ENCODE results near the gene SEMA7A. TPM values are rescaled to one million over a fixed set of nuclear protein-coding genes. Genes with fewer than 3 reads are reported as not detected.

Gene SEMA7A
- total and polyA plus RNA-seq, 3 experiments from 2014 or later, result 1.9 to 72.5 (median 71.2) TPM

DNA sequence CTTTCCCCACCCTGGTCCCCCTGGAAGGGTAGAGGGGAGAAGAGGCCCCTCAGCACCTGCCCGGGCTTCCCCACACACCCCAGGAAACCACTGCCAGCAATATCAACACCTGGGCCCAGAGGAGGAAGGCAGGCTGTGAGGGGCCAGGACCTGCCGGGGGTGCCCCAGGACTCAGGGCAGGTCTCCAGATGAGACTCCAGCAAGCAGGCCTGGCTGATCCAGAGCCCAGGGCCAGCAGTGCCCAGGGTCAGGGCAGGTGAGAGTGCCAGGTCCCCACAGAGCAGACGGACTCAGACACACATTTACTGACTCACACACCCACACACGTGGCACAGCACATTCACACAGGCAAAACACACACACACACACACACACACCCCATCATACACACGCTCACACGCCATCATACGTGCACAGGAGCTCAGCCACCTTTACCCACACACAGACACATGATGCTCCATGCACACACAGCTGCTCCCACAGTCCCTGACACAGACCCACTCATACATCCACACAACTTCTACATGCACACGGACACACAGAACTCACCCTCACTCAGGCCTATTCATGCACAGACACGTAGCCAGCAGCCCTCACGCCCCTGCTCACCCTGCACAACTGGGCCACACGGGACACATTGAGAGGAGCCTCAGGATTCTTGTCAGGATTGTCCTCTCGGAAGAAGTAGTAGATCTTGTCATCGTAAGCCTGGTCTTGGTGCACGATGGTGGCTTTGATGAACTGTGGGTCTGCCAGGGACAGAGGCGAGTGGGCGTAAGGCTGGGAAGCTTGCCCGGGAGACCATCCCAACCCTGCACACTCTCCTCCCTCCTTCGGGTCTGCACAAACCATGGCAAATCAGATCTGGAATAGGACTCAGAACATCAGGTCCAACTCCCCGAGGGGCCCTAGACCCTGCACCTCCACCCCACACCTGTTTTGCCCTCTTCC is 17.5 kb downstream of the SEMA7A start:
- H3K9me3 Mint-ChIP-seq, result no peaks in the 10 kb centered on the region
- peaks cover 23 to 46% (median 24%) of the 10 kb centered on the region in 3 donors for H3K4me1 Mint-ChIP-seq
- peaks cover 0 to 66% (median 4%) of the 10 kb centered on the region in 3 donors for H3K36me3 Mint-ChIP-seq
- no peak for DNase-seq
- H3K27me3 Mint-ChIP-seq, result peaks cover 0 to 2% of the 10 kb centered on the region in 2 donors
- Histone ChIP-seq H3K27ac (ENCODE audit: low read depth, low read length) (no peak overlapping the region), H3K4me3 (ENCODE audit: low read length) (no peak overlapping the region), H3K27me3 (ENCODE audit: insufficient read depth, low read length, poor library complexity, severe bottlenecking) (no peaks in the 10 kb centered on the region), H3K36me3 (ENCODE audit: insufficient read depth, low read length) (peaks cover 9% of the 10 kb centered on the region), H3K4me1 (ENCODE audit: insufficient read depth, low read length) (peaks cover 11% of the 10 kb centered on the region), H3K9me3 (ENCODE audit: low read length) (no peaks in the 10 kb centered on the region)
- CTCF ChIA-PET, result no interaction called here
- POLR2A ChIA-PET, result no interaction called here
- H3K4me3 Mint-ChIP-seq, result peak overlapping the region in 1 of 7 donors; percentile 37
- peak overlapping the region in 6 of 8 donors; percentile 9 to 92 (median 45) for H3K27ac Mint-ChIP-seq

DNA sequence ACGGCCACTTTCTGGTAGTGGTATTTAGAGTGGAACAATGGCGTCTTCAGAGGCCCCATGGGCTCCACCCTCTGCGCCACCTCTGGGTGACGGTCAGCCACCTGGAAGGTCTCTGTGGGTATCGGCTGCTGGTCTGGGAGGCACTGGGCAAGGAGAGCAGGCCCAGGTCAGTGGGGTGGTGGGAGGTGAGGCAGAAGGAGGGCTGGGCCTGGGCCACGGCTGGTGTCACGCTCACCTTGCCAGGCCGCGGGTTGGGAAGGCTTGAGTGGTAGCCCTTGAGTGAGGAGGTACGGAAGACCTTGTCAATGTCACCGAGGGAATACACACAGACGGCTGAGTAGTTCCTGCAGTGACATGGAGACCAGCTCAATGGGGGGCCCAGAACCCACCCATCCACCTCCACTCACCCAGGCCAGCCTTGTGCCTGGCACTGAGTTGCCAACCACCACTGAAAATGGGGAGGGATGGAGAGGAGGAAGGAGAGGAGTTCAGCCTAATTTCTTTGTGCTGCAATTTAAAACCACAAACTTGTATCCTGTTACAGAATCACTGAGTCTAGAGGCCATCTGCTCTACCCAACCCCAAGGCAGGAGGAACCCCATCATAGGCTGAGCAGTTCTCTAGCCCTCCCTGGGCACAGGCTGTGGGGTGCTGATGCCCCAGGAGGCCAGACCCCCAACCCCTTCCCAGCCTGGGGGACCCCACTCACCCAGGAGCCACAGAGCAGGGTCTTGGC is 19.0 kb downstream of the SEMA7A start:
- Mint-ChIP-seq H3K4me1 (peaks cover 12 to 31% (median 13%) of the 10 kb centered on the region in 3 donors), H3K9me3 (no peaks in the 10 kb centered on the region), H3K4me3 (no peak overlapping the region), H3K27ac (peak overlapping the region in 2 of 8 donors; percentile 55 to 87), H3K27me3 (peaks cover 0 to 2% of the 10 kb centered on the region in 2 donors), H3K36me3 (peaks cover 0 to 79% (median 4%) of the 10 kb centered on the region in 3 donors)
- H3K27ac ChIP-seq (ENCODE audit: low read depth, low read length), result no peak overlapping the region
- DNase-seq, result no peak
- no peaks in the 10 kb centered on the region for H3K27me3 ChIP-seq (ENCODE audit: insufficient read depth, low read length, poor library complexity, severe bottlenecking)
- POLR2A ChIA-PET, result no interaction called here
- no peak overlapping the region for H3K4me3 ChIP-seq (ENCODE audit: low read length)
- CTCF ChIA-PET, result no interaction called here
- H3K36me3 ChIP-seq (ENCODE audit: insufficient read depth, low read length), result peaks cover 9% of the 10 kb centered on the region
- no peaks in the 10 kb centered on the region for H3K4me1 ChIP-seq (ENCODE audit: insufficient read depth, low read length)
- no peaks in the 10 kb centered on the region for H3K9me3 ChIP-seq (ENCODE audit: low read length)

DNA sequence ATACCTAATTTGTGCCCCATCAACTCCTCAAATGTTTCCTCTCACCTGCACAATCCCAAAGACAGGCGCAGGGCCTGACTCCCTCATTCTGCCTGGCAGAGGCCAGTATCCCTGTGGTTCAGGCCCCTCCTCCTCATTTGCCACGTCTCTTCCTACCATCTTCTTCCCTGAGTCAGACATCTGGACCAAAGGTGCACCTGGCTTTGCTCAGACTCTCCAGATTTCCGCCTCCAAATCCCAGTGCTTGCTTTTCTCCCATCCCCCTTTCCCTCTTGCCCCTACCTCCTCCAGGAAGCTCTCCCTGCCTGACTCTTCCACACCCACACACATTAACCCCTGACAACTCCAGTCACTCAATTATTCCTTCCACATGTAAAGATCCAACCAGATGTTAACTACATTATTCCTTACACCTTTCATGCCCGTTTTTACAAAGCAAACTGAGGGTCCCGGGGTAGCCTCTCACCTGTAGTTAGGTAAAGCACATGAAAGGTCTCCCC is 19.6 kb downstream of the SEMA7A start:
- Histone ChIP-seq H3K36me3 (ENCODE audit: insufficient read depth, low read length) (peaks cover 9% of the 10 kb centered on the region), H3K4me3 (ENCODE audit: low read length) (no peak overlapping the region), H3K9me3 (ENCODE audit: low read length) (no peaks in the 10 kb centered on the region), H3K4me1 (ENCODE audit: insufficient read depth, low read length) (no peaks in the 10 kb centered on the region), H3K27ac (ENCODE audit: low read depth, low read length) (no peak overlapping the region), H3K27me3 (ENCODE audit: insufficient read depth, low read length, poor library complexity, severe bottlenecking) (no peaks in the 10 kb centered on the region)
- Mint-ChIP-seq H3K36me3 (peaks cover 0 to 79% (median 4%) of the 10 kb centered on the region in 3 donors), H3K9me3 (no peaks in the 10 kb centered on the region), H3K27ac (peak overlapping the region in 2 of 8 donors; percentile 49 to 81), H3K27me3 (peaks cover 0 to 2% of the 10 kb centered on the region in 2 donors), H3K4me1 (peaks cover 10 to 27% (median 13%) of the 10 kb centered on the region in 3 donors), H3K4me3 (no peak overlapping the region)
- no peak for DNase-seq
- CTCF ChIA-PET, result no interaction called here
- POLR2A ChIA-PET, result no interaction called here

DNA sequence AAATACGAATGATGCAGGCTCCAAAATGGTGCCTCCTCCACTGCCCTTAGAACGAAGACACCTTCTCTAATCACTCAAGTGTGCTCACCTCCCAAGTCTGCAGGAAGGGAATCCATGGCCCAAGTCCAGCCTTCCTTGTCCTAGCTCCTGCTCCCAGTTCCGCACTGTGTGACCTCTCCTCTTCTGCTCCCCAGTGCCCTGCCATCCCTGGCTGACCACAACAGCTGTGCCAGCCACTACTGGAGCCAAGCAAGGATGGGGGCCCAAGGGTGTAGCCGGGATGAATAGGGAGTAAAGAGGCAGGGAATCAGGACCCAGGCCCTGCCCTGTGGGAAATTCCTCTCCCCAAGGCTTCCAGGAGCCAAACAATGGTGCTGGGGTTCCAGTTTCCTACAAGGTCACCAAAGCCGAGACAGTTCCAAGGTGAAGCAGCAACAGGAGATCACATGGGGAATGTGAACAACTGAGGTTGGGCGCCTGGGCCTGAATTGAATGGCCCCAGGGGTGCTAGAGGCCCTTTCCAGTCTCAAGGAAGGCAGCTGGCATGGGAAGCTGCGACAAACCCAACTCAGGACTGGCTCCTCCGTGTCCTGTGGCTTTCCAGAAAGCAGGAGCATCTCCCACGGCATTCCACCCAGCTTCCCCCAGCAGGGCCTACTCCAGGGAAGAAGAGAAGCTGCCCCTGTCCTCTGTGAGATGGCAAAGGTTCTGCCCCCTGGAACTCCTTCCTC is 20.2 kb downstream of the SEMA7A start:
- Mint-ChIP-seq H3K27ac (peak overlapping the region in 4 of 8 donors; percentile 43 to 79 (median 54)), H3K27me3 (peaks cover 0 to 2% of the 10 kb centered on the region in 2 donors)
- CTCF ChIA-PET, result interaction anchor here (1.3 to 1.9 kb wide), 2 partner anchors 11 to 32 kb away, joined by 4 to 5 read pairs; no protein-coding TSS in a partner anchor

DNA sequence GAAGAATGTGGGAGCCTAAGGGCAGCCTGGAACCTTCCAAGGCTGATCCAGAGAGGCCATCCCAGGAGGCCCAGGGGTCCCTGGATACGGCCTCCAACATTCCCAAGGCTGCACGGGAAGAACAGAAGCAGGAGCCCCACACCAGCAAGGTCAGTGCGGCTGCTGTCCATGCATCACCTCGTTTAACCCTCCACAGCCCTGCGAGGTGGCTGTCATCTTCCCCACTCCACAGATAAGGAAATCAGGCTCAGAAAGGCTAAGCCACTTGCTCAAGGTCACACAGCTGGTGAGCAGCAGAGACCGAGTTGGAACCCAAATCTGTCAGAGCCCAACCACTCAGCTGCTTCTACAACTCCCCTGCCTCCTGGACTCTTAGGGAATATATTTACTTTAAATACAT is 21.6 kb downstream of the SEMA7A start:
- Histone ChIP-seq H3K27me3 (ENCODE audit: insufficient read depth, low read length, poor library complexity, severe bottlenecking) (no peaks in the 10 kb centered on the region), H3K9me3 (ENCODE audit: low read length) (no peaks in the 10 kb centered on the region), H3K27ac (ENCODE audit: low read depth, low read length) (no peak overlapping the region), H3K4me3 (ENCODE audit: low read length) (no peak overlapping the region), H3K36me3 (ENCODE audit: insufficient read depth, low read length) (peaks cover 9% of the 10 kb centered on the region), H3K4me1 (ENCODE audit: insufficient read depth, low read length) (no peaks in the 10 kb centered on the region)
- peaks cover 0 to 3% of the 10 kb centered on the region in 2 donors for H3K27me3 Mint-ChIP-seq
- no peaks in the 10 kb centered on the region for H3K9me3 Mint-ChIP-seq
- DNase-seq, result no peak
- peaks cover 10 to 21% (median 10%) of the 10 kb centered on the region in 3 donors for H3K4me1 Mint-ChIP-seq
- ChIA-PET POLR2A (interaction anchor here (0.7 kb wide), 1 partner anchor 128 kb away, joined by 3 read pairs; no protein-coding TSS in a partner anchor), CTCF (interaction anchor here (1.3 to 3.1 kb wide), 3 partner anchors 9 to 30 kb away, joined by 4 to 13 read pairs (median 5); no protein-coding TSS in a partner anchor)
- peak overlapping the region in 1 of 8 donors; percentile 31 for H3K27ac Mint-ChIP-seq
- H3K4me3 Mint-ChIP-seq, result no peak overlapping the region
- H3K36me3 Mint-ChIP-seq, result peaks cover 0 to 68% (median 4%) of the 10 kb centered on the region in 3 donors

More for the DNA sequence above, 20.2 kb downstream of the SEMA7A start:
- H3K9me3 Mint-ChIP-seq, result no peaks in the 10 kb centered on the region
- H3K4me1 Mint-ChIP-seq, result peaks cover 10 to 23% (median 10%) of the 10 kb centered on the region in 3 donors
- H3K36me3 Mint-ChIP-seq, result peaks cover 0 to 79% (median 4%) of the 10 kb centered on the region in 3 donors
- Histone ChIP-seq H3K27me3 (ENCODE audit: insufficient read depth, low read length, poor library complexity, severe bottlenecking) (no peaks in the 10 kb centered on the region), H3K4me1 (ENCODE audit: insufficient read depth, low read length) (no peaks in the 10 kb centered on the region), H3K9me3 (ENCODE audit: low read length) (no peaks in the 10 kb centered on the region), H3K27ac (ENCODE audit: low read depth, low read length) (no peak overlapping the region), H3K36me3 (ENCODE audit: insufficient read depth, low read length) (peaks cover 9% of the 10 kb centered on the region), H3K4me3 (ENCODE audit: low read length) (no peak overlapping the region)
- POLR2A ChIA-PET, result no interaction called here
- H3K4me3 Mint-ChIP-seq, result no peak overlapping the region
- no peak for DNase-seq

DNA sequence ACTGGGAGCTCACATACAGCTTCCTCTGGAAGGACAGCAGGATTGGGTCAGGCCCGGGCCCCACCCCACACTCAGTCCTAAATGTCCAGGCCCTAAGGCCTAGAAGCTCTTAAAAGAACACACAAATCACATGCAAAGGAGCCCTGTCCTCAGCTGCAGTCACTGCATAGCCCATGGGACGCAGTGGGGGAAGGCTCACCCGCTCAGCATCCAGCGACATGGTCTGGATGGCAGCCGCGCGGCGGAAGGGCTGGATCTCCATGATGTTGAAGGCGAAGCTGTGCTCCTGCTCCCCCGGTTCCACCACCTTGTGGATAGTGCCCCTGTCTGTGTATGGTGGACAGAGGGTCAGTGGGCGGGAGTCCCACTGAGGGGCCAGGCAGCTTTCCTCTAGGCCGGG is 22.1 kb downstream of the SEMA7A start:
- H3K36me3 Mint-ChIP-seq, result peaks cover 0 to 63% (median 4%) of the 10 kb centered on the region in 3 donors
- Histone ChIP-seq H3K4me3 (ENCODE audit: low read length) (no peak overlapping the region), H3K4me1 (ENCODE audit: insufficient read depth, low read length) (no peaks in the 10 kb centered on the region), H3K36me3 (ENCODE audit: insufficient read depth, low read length) (peaks cover 9% of the 10 kb centered on the region), H3K9me3 (ENCODE audit: low read length) (no peaks in the 10 kb centered on the region), H3K27ac (ENCODE audit: low read depth, low read length) (no peak overlapping the region), H3K27me3 (ENCODE audit: insufficient read depth, low read length, poor library complexity, severe bottlenecking) (no peaks in the 10 kb centered on the region)
- H3K4me1 Mint-ChIP-seq, result peaks cover 10 to 16% (median 12%) of the 10 kb centered on the region in 3 donors
- H3K27me3 Mint-ChIP-seq, result peaks cover 0 to 3% of the 10 kb centered on the region in 2 donors
- no peak for DNase-seq
- H3K27ac Mint-ChIP-seq, result peak overlapping the region in 2 of 8 donors; percentile 36 to 55
- H3K9me3 Mint-ChIP-seq, result no peaks in the 10 kb centered on the region
- POLR2A ChIA-PET, result interaction anchor here (0.7 kb wide), 1 partner anchor 129 kb away, joined by 3 read pairs; no protein-coding TSS in a partner anchor
- CTCF ChIA-PET, result interaction anchor here (0.9 to 3.1 kb wide), 3 partner anchors 26 to 35 kb away, joined by 3 to 13 read pairs (median 5); no protein-coding TSS in a partner anchor
- H3K4me3 Mint-ChIP-seq, result no peak overlapping the region

DNA sequence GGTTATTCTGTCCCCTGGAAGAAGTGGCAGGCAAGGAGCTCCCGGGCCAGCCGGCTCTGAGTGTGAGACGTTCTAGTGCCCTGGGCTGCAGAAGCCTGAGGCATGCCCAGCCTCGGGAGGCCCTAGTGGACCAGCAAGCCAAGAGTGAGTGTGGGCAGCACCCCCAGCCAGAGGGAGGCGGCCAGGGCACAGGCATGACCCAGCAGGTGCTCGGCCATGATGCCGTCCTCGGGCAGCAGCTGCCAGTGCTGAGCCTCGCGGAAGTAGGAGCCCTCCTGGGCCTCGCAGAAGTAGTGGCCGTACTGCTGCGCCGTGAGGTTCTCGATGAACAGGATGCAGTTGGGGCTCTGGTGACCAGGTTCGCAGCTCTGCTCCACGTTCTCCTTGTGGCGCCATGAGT is 23.3 kb downstream of the SEMA7A start:
- ChIA-PET CTCF (interaction anchor here (2.9 to 3.1 kb wide), 2 partner anchors 28 kb away, joined by 13 read pairs; no protein-coding TSS in a partner anchor), POLR2A (no interaction called here)
- H3K27ac ChIP-seq (ENCODE audit: low read depth, low read length), result no peak overlapping the region
- H3K27me3 ChIP-seq (ENCODE audit: insufficient read depth, low read length, poor library complexity, severe bottlenecking), result no peaks in the 10 kb centered on the region
- H3K27me3 Mint-ChIP-seq, result peaks cover 0 to 4% of the 10 kb centered on the region in 2 donors
- peaks cover 0 to 51% (median 4%) of the 10 kb centered on the region in 3 donors for H3K36me3 Mint-ChIP-seq
- DNase-seq, result no peak
- no peaks in the 10 kb centered on the region for H3K9me3 Mint-ChIP-seq
- H3K27ac Mint-ChIP-seq, result peak overlapping the region in 1 of 8 donors; percentile 84
- H3K9me3 ChIP-seq (ENCODE audit: low read length), result no peaks in the 10 kb centered on the region
- H3K4me3 ChIP-seq (ENCODE audit: low read length), result no peak overlapping the region
- H3K4me1 ChIP-seq (ENCODE audit: insufficient read depth, low read length), result no peaks in the 10 kb centered on the region
- peaks cover 5% of the 10 kb centered on the region for H3K36me3 ChIP-seq (ENCODE audit: insufficient read depth, low read length)
- peaks cover 7 to 13% (median 11%) of the 10 kb centered on the region in 3 donors for H3K4me1 Mint-ChIP-seq
- no peak overlapping the region for H3K4me3 Mint-ChIP-seq
